Measurements from ENCODE around the gene CEP120. TPM values are rescaled to one million over a fixed set of nuclear protein-coding genes. Genes with fewer than 3 reads are reported as not detected.
"Not testable (repeated sequence)": the region's sequence is repeated elsewhere in the genome, so short reads cannot be mapped to it uniquely, and the experiment has no call there.

The CEP120 gene
- 25.5 and 25.7 TPM in 2 replicates for total RNA-seq (2021)
- percentile 84 among the genes with signal in this experiment for Bru-seq, nascent RNA
- percentile 80 among the genes with signal in this experiment for BruChase-seq, experiment 1, labeled RNA remaining after a 2-hour chase
- percentile 66 among the genes with signal in this experiment for BruChase-seq, experiment 2, labeled RNA remaining after a 6-hour chase
- long read RNA-seq, full-length matches to known transcripts = 15 of 41 reads
- long read RNA-seq, partial matches to known transcripts = 17 of 41 reads
- long read RNA-seq, other reads (novel, unspliced or antisense) = 9 of 41 reads

- POLR2A ChIA-PET (ENCODE audit: low non-redundant PET) = interaction anchor here (0.6 to 1.4 kb wide), 4 partner anchors 31 to 146 kb away, joined by 3 to 5 read pairs (median 4); no protein-coding TSS in a partner anchor
Observed at GRCh38 chr5:123423278-123424149, at the start of gene CEP120. TSS of gene CEP120 (minus strand) at chr5:123423403. CDS start at chr5:123422998, 405 bp downstream.

GRCh38 chr5:123472150-123472924, 49.1 kb upstream of the CEP120 start:
- H3K4me1 ChIP-seq (ENCODE audit: insufficient read depth, low read length, poor library complexity, severe bottlenecking) = peaks cover 10% of the 10 kb centered on the region
- POLR2A ChIA-PET (ENCODE audit: low non-redundant PET) = no interaction called here
- H3K27me3 ChIP-seq (replicated peaks; ENCODE audit: insufficient read depth, low read depth, low read length, poor library complexity) = no peaks in the 10 kb centered on the region
- no peak overlapping the region for H3K27ac ChIP-seq (ENCODE audit: low read depth, low read length, poor library complexity, severe bottlenecking)
- H3K4me3 ChIP-seq (ENCODE audit: low read depth, low read length, poor library complexity, severe bottlenecking) = no peak overlapping the region
- no peak for TF ChIP-seq CTCF (conservative IDR thresholded peaks at IDR 0.05; ENCODE audit: low read depth, low read length)
- no peak for TF ChIP-seq EZH2 (IDR thresholded peaks at IDR 0.05; ENCODE audit: borderline replicate concordance, low read depth, low read length, poor library complexity, severe bottlenecking)
- intact Hi-C loops (cut with micrococcal nuclease; ENCODE audit: unreplicated experiment) = no loop called here
- CTCF ChIA-PET = no interaction called here
- DNase-seq (ENCODE audit: low spot score) = no peak
- BruUV-seq (replicated peaks) = no TSS peak
- no peaks in the 10 kb centered on the region for H3K36me3 ChIP-seq (ENCODE audit: insufficient read depth, low read length, poor library complexity, severe bottlenecking)
- H3K9me3 ChIP-seq (ENCODE audit: low read depth, low read length, poor library complexity, severe bottlenecking) = no peaks in the 10 kb centered on the region

More at GRCh38 chr5:123423278-123424149, at the start of gene CEP120:
- H3K4me3 ChIP-seq (ENCODE audit: low read depth, low read length, poor library complexity, severe bottlenecking) = peak within 1 kb of the TSS; percentile 86
- peaks cover 14% of the 10 kb centered on the region for H3K4me1 ChIP-seq (ENCODE audit: insufficient read depth, low read length, poor library complexity, severe bottlenecking)
- no peaks in the 10 kb centered on the region for H3K36me3 ChIP-seq (ENCODE audit: insufficient read depth, low read length, poor library complexity, severe bottlenecking)
- intact Hi-C loops (cut with micrococcal nuclease; ENCODE audit: unreplicated experiment) = loop anchor here (1.0 to 10.0 kb wide), 4 partner anchors 32 to 181 kb away; partner anchors contain the start of gene CSNK1G3
- CTCF ChIA-PET = interaction anchor here (0.5 to 1.4 kb wide), 7 partner anchors 17 to 907 kb away, joined by 3 to 11 read pairs (median 5); partner anchors contain the start of gene CSNK1G3
- DNase-seq (ENCODE audit: low spot score) = peak; percentile 100
- peak within 1 kb of the TSS; percentile 93 for H3K27ac ChIP-seq (ENCODE audit: low read depth, low read length, poor library complexity, severe bottlenecking)
- BruUV-seq (replicated peaks) = TSS peak; percentile 95
- no peaks in the 10 kb centered on the region for H3K9me3 ChIP-seq (ENCODE audit: low read depth, low read length, poor library complexity, severe bottlenecking)
- H3K27me3 ChIP-seq (replicated peaks; ENCODE audit: insufficient read depth, low read depth, low read length, poor library complexity) = no peaks in the 10 kb centered on the region
- peak; percentile 95 for TF ChIP-seq CTCF (conservative IDR thresholded peaks at IDR 0.05; ENCODE audit: low read depth, low read length)
- TF ChIP-seq EZH2 (IDR thresholded peaks at IDR 0.05; ENCODE audit: borderline replicate concordance, low read depth, low read length, poor library complexity, severe bottlenecking) = no peak

GRCh38 chr5:123471385-123471784, 48.2 kb upstream of the CEP120 start:
- intact Hi-C loops (cut with micrococcal nuclease; ENCODE audit: unreplicated experiment) = no loop called here
- ChIA-PET CTCF (no interaction called here), POLR2A (ENCODE audit: low non-redundant PET) (no interaction called here)
- H3K27ac ChIP-seq (ENCODE audit: low read depth, low read length, poor library complexity, severe bottlenecking) = no peak overlapping the region
- no TSS peak for BruUV-seq (replicated peaks)
- H3K4me3 ChIP-seq (ENCODE audit: low read depth, low read length, poor library complexity, severe bottlenecking) = no peak overlapping the region
- no peaks in the 10 kb centered on the region for H3K36me3 ChIP-seq (ENCODE audit: insufficient read depth, low read length, poor library complexity, severe bottlenecking)
- no peak for DNase-seq (ENCODE audit: low spot score)
- no peaks in the 10 kb centered on the region for H3K9me3 ChIP-seq (ENCODE audit: low read depth, low read length, poor library complexity, severe bottlenecking)
- peaks cover 10% of the 10 kb centered on the region for H3K4me1 ChIP-seq (ENCODE audit: insufficient read depth, low read length, poor library complexity, severe bottlenecking)
- TF ChIP-seq EZH2 (IDR thresholded peaks at IDR 0.05; ENCODE audit: borderline replicate concordance, low read depth, low read length, poor library complexity, severe bottlenecking) (no peak), CTCF (conservative IDR thresholded peaks at IDR 0.05; ENCODE audit: low read depth, low read length) (no peak)
- no peaks in the 10 kb centered on the region for H3K27me3 ChIP-seq (replicated peaks; ENCODE audit: insufficient read depth, low read depth, low read length, poor library complexity)

GRCh38 chr5:123466839-123467238, 43.6 kb upstream of the CEP120 start:
- H3K36me3 ChIP-seq (ENCODE audit: insufficient read depth, low read length, poor library complexity, severe bottlenecking); H3K9me3 ChIP-seq (ENCODE audit: low read depth, low read length, poor library complexity, severe bottlenecking); H3K27ac ChIP-seq (ENCODE audit: low read depth, low read length, poor library complexity, severe bottlenecking); CTCF ChIA-PET; H3K27me3 ChIP-seq (replicated peaks; ENCODE audit: insufficient read depth, low read depth, low read length, poor library complexity); H3K4me3 ChIP-seq (ENCODE audit: low read depth, low read length, poor library complexity, severe bottlenecking); DNase-seq (ENCODE audit: low spot score); BruUV-seq (replicated peaks); intact Hi-C loops (cut with micrococcal nuclease; ENCODE audit: unreplicated experiment); POLR2A ChIA-PET (ENCODE audit: low non-redundant PET): not testable (repeated sequence)
- peaks cover 18% of the 10 kb centered on the region for H3K4me1 ChIP-seq (ENCODE audit: insufficient read depth, low read length, poor library complexity, severe bottlenecking)
